Measurements from ENCODE around the gene CRY1.

DNA sequence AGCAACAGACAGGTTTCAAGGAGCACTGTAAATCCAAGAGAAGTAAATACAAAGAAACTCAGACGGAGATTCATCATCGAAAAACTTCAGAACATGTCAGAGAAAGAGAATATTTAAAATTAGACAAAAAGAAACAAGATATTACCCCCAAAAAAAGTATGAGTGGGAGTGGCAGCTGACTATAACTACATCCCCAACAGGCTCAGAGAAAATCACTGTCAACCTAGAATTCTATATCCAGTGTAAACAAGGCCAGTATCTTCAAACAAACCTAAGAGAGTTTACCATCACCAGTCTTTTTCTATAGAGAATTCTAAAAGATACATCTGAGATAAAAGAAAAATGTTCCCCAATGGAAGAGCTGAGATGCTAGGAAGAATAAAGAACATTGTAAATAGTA, 39.6 kb downstream of the CRY1 start:
- TF ChIP-seq, protein P1, sequence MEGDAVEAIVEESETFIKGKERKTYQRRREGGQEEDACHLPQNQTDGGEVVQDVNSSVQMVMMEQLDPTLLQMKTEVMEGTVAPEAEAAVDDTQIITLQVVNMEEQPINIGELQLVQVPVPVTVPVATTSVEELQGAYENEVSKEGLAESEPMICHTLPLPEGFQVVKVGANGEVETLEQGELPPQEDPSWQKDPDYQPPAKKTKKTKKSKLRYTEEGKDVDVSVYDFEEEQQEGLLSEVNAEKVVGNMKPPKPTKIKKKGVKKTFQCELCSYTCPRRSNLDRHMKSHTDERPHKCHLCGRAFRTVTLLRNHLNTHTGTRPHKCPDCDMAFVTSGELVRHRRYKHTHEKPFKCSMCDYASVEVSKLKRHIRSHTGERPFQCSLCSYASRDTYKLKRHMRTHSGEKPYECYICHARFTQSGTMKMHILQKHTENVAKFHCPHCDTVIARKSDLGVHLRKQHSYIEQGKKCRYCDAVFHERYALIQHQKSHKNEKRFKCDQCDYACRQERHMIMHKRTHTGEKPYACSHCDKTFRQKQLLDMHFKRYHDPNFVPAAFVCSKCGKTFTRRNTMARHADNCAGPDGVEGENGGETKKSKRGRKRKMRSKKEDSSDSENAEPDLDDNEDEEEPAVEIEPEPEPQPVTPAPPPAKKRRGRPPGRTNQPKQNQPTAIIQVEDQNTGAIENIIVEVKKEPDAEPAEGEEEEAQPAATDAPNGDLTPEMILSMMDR (optimal IDR thresholded peaks at IDR 0.05 in 1 of 3, IDR thresholded peaks at IDR 0.05 in 1 of 3, conservative IDR thresholded peaks at IDR 0.05 in 1 of 3; ENCODE audit: extremely low read depth in 1 of 3, insufficient read depth in 2 of 3, low read length in 3 of 3) = no peak
- TF ChIP-seq EZH2 (IDR thresholded peaks at IDR 0.05; ENCODE audit: low read length) = no peak
